Astrocyte of the spinal cord (primary cell): Measurements from ENCODE around the gene PDLIM5.

Source experiments
- DNase-seq: peaks from one replicate; pipeline ENCODE4 v3.0.0; 2011; ENCODE audit warnings: low read depth, low spot score
- H3K4me3 ChIP-seq: 2 replicates; pipeline ENCODE4 v1.5.1; 2011; ENCODE audit warnings: low read depth, mild to moderate bottlenecking, low read length, moderate library complexity
- in situ Hi-C: cut with HindIII; loops from 2 replicates; pipeline ENCODE4 v1.10.0; 2017; ENCODE audit warnings: low sequenced_read_pairs
- TF ChIP-seq, protein P1 (sequence below): IDR thresholded peaks from 2 replicates; pipeline ENCODE4 v1.5.1; 2012; ENCODE audit warnings: low read depth, mild to moderate bottlenecking, low read length, inconsistent platforms

The PDLIM5 gene

GRCh38 chr4:94434505-94434904 lies 17.2 kb upstream of the PDLIM5 start:
- in situ Hi-C loops: no loop called here
- H3K4me3 ChIP-seq: no peak overlapping the region
- TF ChIP-seq, protein P1, sequence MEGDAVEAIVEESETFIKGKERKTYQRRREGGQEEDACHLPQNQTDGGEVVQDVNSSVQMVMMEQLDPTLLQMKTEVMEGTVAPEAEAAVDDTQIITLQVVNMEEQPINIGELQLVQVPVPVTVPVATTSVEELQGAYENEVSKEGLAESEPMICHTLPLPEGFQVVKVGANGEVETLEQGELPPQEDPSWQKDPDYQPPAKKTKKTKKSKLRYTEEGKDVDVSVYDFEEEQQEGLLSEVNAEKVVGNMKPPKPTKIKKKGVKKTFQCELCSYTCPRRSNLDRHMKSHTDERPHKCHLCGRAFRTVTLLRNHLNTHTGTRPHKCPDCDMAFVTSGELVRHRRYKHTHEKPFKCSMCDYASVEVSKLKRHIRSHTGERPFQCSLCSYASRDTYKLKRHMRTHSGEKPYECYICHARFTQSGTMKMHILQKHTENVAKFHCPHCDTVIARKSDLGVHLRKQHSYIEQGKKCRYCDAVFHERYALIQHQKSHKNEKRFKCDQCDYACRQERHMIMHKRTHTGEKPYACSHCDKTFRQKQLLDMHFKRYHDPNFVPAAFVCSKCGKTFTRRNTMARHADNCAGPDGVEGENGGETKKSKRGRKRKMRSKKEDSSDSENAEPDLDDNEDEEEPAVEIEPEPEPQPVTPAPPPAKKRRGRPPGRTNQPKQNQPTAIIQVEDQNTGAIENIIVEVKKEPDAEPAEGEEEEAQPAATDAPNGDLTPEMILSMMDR: no peak
- DNase-seq: no peak

DNA sequence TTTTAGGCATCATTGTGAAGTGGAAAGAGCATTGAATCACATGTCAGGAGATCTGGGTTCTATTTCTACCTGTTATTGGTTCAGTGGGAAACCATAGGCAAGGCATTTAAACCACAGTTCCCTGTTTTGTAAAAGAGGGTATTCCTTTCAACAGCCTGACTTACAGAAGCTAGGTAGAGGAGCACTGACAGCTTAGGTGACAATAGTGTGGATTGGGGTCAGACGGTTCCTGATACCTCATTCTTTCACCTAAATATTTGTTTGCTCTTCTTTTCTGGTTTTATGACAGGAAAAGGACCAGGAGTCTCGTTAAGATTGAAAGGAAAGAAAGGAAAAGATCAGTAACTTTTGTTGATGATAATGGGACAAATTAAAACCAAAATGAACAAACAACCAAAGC lies 15.9 kb upstream of the PDLIM5 start:
- in situ Hi-C loops: no loop called here
- H3K4me3 ChIP-seq: no peak overlapping the region
- no peak for DNase-seq
- TF ChIP-seq, protein P1: no peak

DNA sequence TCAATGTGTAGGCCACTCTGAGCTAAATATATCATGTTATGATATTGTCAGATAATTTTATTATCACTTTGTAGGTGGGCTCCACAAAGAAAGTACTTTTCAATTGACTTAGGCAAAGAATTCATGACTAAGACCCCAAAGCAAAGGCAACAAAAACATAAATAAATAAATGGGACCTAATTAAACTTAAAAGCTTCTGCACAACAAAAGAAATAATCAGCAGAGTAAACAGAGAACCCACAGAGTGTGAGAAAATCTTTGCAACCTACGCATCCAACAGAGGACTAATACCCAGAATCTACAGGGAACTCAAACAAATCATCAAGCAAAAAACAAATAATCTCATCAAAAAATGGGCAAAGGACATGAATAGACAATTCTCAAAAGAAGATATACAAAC lies 15.2 kb upstream of the PDLIM5 start:
- TF ChIP-seq, protein P1: no peak

DNA sequence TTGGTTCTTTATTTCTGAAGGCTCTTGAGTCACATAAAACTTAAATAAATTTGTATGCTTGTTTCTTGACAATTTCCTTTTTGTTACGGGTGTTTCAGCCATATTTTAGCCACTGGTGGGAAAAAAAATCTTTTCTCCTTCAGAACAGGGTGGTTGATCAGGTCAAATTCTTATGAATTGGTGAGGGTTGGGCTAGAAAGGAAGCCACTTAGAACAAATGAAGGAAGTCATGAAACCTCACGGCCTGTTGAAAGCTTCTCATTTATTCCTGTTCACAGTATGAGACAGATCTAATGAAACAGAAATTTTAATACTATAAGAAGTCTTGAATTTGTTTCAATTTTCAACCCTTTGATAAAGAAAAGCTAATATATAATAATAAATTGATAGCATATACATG lies 12.1 kb upstream of the PDLIM5 start:
- DNase-seq: no peak
- H3K4me3 ChIP-seq: no peak overlapping the region
- TF ChIP-seq, protein P1: no peak
- in situ Hi-C loops: no loop called here

More for the DNA sequence above, 15.2 kb upstream of the PDLIM5 start:
- no peak overlapping the region for H3K4me3 ChIP-seq
- DNase-seq: no peak
- in situ Hi-C loops: no loop called here

- TF ChIP-seq, protein P1: no peak
- H3K4me3 ChIP-seq: no peak overlapping the region
- no peak for DNase-seq
- in situ Hi-C loops: no loop called here
Observed at GRCh38 chr4:94441838-94442237, 9.9 kb upstream of the PDLIM5 start.

DNA sequence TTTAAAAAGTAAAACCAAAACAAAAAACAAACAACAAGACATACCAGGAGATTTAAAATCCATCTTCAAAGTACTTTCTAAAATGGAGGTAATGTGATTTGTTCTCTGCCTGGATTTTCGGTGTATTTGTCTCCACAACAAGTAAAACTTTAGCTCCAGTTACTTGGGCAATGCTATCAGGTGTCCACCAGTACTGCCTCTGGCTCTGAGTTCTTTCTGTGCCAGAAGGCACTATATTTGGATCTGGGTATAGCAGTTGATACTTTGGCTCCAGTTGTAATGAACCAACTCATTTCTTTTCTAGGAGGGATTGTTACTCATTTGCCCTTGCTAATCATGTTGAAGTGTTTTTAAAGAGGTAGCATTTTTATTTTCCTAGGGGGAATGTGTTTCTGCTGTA lies 9.5 kb upstream of the PDLIM5 start:
- no peak overlapping the region for H3K4me3 ChIP-seq
- in situ Hi-C loops: no loop called here
- DNase-seq: no peak

More for the DNA sequence above, 9.5 kb upstream of the PDLIM5 start:
- TF ChIP-seq, protein P1: no peak
